GM21423 (cell line): ENCODE data around the gene POLR3GL.

Experiments used
- ATAC-seq: cut with Tn5 transposase; IDR thresholded peaks from one replicate; pipeline ENCODE4 v1.9.1; 2021; ENCODE audit warnings: mild to moderate bottlenecking, moderate library complexity; ENCODE audit not compliant: unreplicated experiment

The POLR3GL gene

GRCh38 chr1:145947551-145947950 is 16.9 kb upstream of the POLR3GL start:
- ATAC-seq: no peak

GRCh38 chr1:145949219-145949618 is 15.3 kb upstream of the POLR3GL start:
- no peak for ATAC-seq

- ATAC-seq: no peak
These were observed 13.0 kb upstream of the POLR3GL start for GRCh38 chr1:145951526-145951925.

GRCh38 chr1:145952903-145953302 is 11.6 kb upstream of the POLR3GL start:
- ATAC-seq: no peak

GRCh38 chr1:145953861-145954260 is 10.6 kb upstream of the POLR3GL start:
- ATAC-seq: no peak

GRCh38 chr1:145955436-145955835 is 9.1 kb upstream of the POLR3GL start:
- no peak for ATAC-seq

- ATAC-seq: no peak
These were observed 8.1 kb upstream of the POLR3GL start for GRCh38 chr1:145956361-145956760.

- ATAC-seq: no peak
These were observed 7.6 kb upstream of the POLR3GL start for GRCh38 chr1:145956781-145957442.

GRCh38 chr1:145957443-145958319 is 6.8 kb upstream of the POLR3GL start, which contains the start of gene LIX1L:
LIX1L (minus strand) TSS chr1:145958017; CDS start chr1:145957927, 90 bp downstream.
- ATAC-seq: peak; percentile 90

- no peak for ATAC-seq
These were observed 5.8 kb upstream of the POLR3GL start for GRCh38 chr1:145958734-145959133.

- no peak for ATAC-seq
These were observed 5.2 kb upstream of the POLR3GL start for GRCh38 chr1:145959333-145959732.

- ATAC-seq: no peak
These were observed 4.5 kb upstream of the POLR3GL start for GRCh38 chr1:145959957-145960467.

- no peak for ATAC-seq
These were observed 3.9 kb upstream of the POLR3GL start for GRCh38 chr1:145960468-145961108.

GRCh38 chr1:145961109-145961424 is 3.4 kb upstream of the POLR3GL start:
- no peak for ATAC-seq

GRCh38 chr1:145961425-145962156 is 2.9 kb upstream of the POLR3GL start:
- ATAC-seq: no peak

GRCh38 chr1:145962157-145963102 is 2.1 kb upstream of the POLR3GL start:
- ATAC-seq: no peak

GRCh38 chr1:145963265-145964019 is 1.0 kb upstream of the POLR3GL start:
- no peak for ATAC-seq

- ATAC-seq: no peak
These were observed 742 bp downstream of the POLR3GL start for GRCh38 chr1:145965119-145965744.

- no peak for ATAC-seq
These were observed 2.8 kb downstream of the POLR3GL start for GRCh38 chr1:145967288-145967687.
